ENCODE measurements around the gene ALG12.

The ALG12 gene

DNA sequence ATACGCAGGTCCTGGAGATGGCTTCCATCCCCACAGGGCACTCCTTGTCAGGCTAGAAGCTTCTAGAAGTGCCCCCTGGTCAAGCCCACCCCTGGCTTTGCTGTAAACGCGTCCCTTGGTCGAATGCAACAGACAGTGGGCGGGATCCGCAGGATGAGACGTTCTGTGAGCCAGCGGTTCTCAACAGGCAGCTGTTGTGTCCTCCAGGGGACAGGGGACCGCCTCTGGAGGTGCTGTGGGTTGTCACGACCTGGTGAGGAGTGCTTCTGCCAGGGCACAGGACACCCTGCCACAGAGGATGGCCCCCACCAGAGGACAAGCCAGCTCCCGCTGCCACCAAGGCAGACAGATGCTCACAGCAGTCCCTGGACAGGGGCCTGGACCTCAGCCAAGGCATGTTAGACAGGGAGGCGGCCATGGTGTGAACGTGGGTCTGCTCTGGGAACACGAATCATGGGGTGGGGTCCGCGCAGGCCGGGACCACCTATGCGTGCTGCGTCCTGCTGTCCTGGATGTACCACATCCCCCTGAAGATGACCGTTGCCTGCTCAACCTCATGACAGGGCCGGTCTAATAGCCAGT is 11.8 kb upstream of the ALG12 start:
- DNase-seq (ENCODE audit: low read depth) = no peak

DNA sequence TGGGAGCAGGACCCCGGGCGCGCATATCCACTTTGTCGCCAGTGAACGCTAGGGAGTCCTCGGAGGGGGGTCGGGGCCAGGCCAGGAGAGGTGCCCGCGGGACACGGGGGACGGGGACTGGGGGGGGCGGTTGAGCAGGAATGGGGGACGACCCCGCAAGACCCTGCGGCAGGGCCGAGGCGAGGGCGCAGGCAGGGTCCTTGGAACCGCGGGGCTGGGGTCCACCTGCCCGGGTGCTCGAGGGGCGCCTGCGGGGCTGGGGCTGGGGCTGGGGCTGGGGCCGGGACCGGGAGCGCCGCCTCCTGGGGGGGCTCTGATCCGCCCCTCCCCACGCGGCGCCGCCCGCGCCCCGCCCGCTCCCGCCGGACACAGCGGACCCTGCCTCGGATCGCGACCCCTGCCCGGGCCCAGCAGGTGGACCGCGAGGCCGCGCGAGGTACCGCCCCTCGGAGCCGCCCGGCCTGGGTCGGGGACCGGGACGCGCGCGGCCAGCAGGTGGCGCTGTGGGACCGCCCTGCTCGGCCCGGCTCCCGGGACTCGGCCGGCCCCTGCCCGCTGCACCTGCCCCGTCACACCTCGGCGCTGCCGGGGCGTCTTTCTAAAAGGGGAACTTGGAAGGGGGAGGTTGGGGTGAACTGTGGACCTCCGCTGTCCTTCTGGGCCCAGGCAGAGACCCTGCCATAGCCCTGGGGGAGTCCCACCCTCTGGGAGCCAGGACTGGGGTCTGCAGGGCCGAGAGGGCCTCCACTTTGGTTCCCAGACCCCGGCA is 11.2 kb upstream of the ALG12 start:
- peak; percentile 73 for DNase-seq (ENCODE audit: low read depth)

DNA sequence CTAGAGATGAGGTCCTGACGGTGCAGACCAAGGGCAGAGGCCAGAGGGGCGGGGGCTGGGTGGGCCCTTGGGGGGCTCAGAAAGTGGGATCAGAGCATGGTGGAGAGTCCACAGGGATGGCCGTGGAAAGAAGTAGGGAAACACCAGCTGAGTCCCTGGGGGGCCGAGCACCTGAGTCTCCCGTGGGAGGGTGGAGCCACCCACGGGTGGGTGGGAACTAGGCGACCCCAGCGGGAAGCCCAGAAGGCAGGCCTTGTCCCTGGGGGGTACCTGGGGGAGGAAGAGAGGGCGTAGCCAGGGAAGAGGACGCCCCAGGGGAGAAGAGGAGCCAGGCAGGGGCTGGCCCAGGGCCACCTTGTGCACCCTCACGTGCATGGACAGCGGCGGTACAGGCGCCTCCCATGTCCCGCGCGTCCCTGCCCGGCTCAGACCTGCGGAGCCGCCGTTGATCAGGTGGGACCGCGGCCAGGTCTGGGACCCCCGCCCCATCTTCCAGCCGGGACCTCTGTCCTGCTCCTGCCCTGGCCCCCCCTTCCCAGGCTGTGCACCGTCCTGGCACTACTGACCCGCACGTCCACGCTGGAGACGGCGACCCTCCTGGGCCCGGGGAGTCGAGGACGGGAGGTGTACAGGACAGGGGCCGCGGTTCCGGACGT is 10.4 kb upstream of the ALG12 start:
- DNase-seq (ENCODE audit: low read depth) = no peak

DNA sequence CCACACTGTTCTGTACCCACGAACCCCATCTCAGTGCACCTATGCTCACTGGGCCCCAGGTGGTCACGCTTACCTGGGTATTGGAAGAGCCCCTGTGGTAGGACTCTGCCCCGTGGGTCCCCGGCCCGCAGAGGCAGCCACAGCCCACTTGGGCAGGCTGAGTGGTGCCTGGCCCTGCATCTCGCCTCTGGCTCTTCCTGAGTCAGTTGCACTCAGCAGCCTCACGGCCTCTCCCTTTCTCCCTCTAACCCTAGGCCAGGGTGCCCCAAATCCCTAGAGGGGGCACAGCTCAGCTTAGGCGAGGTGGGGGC is 9.9 kb upstream of the ALG12 start:
- DNase-seq (ENCODE audit: low read depth) = no peak

DNA sequence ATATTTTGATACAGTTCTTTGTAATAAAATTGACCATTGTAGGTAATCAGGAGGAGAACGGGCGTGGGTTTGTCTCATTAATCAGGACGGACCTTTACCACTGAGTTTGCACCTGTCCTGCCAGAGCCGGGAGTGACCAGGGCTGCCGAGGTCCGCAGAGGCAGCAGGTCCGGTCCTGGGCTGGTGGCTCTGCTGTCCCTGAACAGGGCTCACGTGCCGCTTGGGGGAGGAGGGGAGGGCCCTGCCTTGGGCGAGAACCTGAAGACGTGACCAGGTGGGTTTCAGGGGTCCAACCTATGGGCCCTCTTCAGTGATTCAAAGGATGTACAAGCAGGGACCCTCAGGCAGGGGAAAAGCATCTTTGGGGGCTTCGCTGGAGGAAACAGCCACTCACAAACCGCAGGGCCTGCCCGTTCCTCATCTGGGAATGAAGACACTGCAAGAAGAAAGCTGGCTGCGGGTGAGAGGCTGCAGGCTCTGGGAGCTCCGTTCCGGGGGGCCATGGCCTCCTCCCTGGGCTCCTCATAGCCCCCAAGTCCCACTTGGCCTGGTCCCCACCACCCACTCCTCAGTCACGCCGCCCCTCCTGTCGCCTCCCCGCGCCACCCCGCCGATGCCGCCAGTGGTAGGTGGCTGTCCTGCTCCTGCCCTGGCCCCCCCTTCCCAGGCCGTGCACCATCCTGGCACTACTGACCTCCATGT is 9.4 kb upstream of the ALG12 start:
- no peak for DNase-seq (ENCODE audit: low read depth)

DNA sequence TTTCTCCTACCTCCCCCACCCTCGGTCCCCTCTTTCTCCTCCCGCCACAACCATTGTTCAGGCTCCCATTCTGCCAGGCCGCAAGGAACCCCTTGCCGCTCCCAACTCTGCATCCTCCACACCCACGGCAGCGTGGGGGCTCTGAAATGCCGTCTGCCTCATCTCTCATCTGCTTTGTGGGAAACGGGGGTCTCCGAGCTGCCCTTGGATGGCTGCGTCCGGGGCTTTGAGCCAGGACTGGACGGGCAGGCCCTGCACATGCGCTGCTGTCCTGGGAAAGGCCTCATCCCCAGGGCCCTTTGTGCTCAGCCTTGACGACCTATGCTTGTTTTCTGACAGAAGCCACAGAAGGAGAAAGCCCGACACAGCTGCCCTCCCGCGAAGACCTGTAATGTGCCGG is 8.7 kb upstream of the ALG12 start:
- DNase-seq (ENCODE audit: low read depth) = no peak

DNA sequence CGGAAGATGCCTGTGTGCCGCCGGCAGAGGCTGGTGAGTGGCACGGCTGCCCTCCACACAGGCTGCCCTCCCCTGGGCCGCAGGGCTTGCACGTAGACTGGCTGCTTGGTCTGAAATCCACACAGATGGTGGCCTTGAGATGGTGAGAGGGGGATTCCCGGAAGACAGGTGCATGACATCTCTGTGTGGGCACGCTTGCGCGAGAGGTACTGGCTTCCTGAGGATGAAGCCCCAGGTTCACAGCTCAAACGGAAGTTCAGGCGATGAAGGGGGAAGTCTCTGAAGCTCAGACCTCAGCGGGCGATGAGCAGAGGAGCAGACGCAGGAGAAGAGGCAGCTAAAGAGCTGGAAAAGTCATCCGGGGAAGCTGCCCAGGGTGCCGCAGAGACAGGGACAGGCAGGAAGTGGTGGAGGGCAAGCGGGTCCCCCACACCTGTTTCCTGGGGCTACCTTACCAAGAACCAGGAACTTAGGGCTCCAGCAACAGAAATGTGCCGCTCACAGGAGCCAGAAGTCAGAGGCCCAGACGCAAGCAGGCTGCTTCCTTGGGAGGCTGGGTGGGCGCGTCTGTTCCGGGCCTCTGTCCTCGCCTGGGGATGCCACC is 7.4 kb upstream of the ALG12 start:
- peak; percentile 53 for DNase-seq (ENCODE audit: low read depth)

DNA sequence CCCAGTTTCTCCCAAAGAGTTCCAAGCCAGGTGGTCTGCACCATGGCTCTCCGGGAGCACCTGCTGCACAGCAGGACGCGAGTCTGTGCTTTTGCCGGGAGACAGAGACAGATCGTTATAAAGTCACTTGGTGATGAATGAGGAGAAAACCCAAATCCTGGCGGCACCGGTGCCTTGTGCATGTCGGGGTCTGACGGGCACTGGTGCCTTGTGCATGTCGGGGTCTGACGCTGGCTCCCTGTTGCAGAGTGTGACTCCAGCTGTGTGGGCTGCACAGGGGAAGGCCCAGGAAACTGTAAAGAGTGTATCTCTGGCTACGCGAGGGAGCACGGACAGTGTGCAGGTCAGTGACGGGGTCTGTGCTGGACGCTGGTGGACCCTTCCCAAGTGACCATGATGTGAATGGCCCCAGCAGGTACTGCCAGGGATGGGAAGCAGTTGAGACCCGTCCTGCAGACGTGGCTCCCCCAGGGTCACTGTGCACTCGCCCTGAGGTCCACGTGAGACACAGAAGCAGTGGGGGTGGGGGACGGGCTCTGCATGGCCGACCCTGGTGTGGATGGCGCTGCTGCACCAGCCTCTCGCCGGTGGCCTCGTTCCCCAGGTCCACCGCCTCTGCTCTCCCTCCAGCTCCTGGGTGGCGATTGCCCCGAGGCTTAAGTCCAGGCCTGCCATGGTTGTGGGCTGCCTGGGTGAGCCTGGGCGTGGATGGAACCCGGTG is 6.0 kb upstream of the ALG12 start:
- DNase-seq (ENCODE audit: low read depth) = no peak

DNA sequence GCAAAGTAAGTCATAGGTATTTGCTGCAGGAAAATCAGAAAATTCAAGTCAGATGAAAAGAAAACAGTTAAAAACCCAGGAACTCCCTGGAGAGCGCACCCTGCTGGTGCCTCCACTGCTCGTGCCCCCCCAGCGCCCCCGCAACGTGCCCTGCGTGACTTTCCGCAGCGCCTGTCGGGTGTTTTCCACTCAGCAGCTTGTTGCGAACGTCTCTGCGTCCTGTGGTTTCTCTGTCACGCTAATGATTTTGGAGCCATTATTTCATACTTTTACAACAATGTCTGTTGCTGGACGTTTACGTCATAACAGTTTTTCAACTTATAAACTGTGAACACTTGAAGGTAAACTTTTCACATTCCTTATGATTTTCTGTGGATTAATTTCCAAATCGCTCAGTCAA is 5.2 kb upstream of the ALG12 start:
- no peak for DNase-seq (ENCODE audit: low read depth)

DNA sequence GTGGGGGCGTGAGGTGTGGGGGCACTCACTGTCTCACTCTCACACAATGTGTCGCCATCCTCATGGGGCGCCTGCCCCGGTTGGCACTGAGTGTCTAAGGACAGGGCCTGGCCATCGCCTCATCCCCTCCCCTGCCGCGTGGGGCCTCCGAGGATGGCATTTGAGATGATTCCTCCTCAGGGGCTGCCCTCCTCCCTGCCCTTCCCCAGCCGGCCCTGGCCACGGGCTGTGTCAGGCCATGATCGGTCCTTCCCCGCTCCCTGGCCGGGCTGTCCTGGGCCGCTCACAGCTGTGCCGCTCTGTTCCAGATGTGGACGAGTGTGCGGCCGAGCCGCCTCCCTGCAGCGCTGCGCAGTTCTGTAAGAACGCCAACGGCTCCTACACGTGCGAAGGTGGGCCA is 4.7 kb upstream of the ALG12 start:
- no peak for DNase-seq (ENCODE audit: low read depth)

DNA sequence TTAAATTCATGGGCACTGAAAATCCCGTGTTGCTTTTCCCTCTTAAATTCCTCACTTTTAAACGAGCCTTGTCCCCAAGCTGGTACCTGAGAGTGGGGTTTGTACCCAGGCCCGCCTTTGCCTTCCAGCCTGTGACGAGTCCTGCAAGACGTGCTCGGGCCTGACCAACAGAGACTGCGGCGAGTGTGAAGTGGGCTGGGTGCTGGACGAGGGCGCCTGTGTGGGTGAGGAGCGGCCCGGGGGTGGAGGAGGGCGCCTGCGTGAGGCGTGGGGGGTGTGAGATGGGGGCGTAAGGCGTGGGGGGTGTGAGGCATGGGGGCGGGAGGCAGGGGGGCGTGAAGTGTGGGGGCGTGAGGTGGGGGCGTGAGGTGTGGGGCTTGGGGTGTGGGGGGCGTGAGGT is 4.2 kb upstream of the ALG12 start:
- DNase-seq (ENCODE audit: low read depth) = no peak

DNA sequence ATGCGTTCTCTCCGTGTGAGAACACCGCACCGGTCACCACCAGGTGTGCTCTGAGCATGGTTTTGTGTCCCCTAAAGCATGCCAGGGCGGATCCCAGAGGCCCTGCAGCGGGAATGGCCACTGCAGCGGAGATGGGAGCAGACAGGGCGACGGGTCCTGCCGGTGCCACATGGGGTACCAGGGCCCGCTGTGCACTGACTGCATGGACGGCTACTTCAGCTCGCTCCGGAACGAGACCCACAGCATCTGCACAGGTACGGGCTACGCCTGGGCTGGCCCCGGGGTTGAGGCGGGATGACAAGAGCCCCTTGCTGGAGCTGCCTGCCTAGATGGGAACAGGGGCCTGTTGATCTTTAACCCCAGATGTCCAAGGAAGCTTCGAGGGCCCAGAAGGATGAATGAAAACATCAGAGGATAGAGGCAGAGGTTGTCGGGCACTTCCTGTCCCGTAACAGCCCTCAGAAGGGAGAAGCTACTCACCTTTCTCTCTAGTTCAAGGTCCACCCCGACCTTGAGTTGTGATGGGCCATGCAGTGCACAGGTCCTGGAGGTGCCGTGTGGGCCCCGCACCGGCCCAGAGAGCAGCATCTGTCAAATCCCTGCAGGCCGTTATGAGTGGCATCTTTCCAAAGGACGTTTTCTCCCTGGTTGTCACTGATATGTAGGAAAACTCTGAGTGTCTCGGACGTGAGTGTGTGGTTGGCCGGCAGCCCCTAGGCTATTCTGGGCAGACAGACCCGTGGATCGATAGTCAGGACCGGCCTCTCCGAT is 3.5 kb upstream of the ALG12 start:
- DNase-seq (ENCODE audit: low read depth) = no peak

DNA sequence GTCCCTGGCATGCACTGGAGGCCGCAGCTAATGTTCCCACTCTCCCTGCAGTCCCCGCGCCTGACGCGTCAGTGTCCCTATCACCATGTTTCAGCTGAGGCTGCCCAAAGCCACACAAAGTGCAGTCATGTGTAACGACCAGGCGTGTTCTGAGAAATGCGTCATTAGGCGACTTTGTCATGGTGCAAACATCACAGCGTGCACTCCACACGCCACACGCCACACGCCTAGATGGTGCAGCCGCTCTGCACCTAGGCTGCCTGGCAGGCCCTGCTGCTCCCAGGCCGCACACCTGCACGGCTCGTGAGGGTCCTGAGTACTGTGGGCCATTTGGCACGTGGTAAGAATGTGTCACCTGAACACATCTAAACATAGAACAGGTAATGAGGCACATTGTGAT is 2.6 kb upstream of the ALG12 start:
- no peak for DNase-seq (ENCODE audit: low read depth)

DNA sequence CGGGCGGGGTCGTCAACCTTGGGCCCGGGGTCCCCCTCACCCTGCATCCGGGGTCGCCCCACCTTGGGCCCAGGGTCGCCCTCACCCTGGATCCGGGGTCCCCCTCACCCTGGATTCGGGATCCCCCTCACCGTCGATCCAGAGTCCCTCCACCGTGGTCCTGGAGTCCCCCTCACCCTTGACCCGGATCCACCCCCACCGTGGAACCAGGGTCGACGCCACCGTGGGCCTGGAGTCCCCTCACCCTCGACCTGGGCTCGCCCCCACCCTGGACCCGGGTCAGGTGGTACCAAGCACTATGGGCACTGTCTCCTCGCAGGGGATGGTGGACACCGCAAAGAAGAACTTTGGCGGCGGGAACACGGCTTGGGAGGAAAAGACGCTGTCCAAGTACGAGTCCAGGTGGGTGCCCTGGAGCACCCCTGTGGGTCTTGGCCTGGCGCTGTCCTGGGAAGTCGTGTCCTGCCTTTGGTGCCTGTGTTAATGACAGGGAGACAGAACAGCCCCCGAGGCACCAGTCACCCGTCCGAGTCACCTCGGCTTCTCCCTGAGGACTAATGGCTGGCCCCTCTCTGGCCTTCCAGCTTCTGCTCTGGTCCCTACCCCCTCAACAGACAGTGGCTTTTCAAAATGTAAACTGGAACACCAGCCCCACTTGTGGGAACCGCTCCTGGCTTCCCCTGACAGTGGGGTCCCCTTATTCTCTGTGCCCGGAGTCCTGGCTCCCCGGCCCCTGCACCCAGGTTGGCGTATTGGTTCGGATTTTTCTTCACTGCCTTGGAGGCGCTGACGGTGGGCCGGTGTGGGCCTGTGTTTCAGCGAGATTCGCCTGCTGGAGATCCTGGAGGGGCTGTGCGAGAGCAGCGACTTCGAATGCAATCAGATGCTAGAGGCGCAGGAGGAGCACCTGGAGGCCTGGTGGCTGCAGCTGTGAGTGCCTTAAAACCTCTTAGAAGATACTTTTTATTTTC is 958 bp upstream of the ALG12 start:
- DNase-seq (ENCODE audit: low read depth) = no peak

DNA sequence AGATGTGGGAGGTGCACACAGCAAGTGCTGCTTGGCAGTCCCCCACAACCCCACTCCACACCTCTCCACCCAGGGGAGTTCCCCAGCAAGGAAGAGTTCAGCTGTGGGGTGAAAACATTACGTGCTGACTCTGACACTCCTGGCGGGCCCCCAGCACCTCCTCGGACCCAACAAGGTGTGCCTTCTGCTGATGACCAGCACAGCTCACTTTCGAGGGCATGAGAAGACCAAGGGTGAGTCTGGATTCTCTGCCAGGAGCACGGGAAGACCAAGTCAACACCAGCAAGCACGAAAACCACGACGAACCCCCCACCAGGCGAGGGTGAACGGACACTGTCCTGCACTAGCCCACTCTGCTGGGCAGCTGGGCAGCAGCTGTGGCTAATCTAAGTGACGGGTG is 1.4 kb downstream of the ALG12 start:
- DNase-seq (ENCODE audit: low read depth) = no peak

DNA sequence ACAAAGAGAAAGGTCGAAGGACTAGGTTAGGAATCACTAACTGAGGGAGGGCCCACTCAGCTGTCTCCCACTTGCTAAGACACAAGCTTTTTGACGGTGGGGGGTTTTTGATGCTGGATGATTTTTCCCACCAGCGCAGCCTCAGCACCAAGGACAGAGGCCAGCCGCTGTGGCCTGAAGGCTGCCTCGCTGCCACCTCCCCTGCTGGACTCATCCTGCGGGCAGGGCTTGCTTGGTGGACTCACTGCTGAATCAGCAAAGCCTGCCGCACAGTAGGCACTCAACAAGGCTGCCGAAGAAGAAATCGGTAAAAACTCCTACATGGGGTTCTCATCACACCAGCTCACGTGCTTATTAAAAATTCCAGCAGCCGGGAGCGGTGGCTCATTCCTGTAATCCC is 2.6 kb downstream of the ALG12 start:
- DNase-seq (ENCODE audit: low read depth) = no peak

DNA sequence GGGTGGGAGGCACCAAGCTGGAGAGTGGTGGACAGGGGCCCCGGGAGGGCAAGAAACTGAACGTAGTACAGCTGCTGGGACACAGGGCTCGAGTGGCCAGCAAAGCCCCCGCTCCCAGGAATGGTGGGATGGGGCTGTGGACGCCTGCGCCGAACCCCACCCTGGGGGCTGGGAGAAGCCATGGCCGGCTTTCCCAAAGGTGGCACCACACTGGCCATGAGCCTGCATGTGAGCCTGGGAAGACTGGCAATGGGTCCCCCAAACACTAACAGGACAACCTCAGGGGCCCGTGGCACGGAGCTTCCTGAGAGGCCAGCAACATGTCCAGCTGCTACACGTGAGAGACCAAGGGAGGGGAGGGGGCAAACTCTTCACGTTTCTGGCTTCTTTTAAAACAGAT is 4.0 kb downstream of the ALG12 start:
- DNase-seq (ENCODE audit: low read depth) = no peak

DNA sequence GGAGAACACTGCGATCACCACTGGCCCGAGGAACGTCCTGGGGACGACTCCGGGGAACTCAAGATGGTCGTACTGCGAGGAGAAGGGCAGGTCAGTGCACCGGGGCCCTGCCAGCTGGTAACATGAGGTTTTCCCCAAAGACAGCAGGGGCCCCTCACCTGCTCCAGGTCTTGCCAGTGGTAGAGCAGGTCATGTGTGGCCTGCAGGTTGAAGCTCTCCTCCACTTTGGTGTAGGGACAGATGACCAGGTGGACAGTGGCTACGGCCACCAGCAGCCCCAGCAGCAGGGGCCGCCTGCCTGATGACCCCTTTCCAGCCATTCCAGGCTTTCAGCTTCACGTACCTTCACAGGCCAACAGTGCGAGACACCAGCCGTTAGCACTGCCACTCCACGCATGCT is 4.8 kb downstream of the ALG12 start:
- DNase-seq (ENCODE audit: low read depth) = no peak

DNA sequence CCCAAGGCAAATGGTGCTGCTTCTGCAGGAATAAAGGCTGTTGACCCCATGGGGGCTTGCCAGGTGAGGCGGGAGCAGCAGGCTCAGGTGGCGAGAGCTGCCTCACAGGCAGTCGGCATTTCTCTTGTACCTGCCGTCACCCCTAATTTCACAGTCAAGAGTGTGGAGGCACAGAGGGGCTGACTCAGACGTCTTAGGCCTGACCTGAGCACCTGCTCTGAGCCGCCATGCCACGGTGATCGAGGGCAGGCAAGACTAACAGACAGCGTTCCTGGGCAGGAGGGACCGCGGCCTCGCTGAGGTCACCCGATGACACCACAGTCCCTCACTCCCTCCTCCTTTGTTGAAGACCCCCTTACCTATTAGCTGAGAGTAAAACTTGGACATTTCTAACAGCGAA is 5.2 kb downstream of the ALG12 start:
- DNase-seq (ENCODE audit: low read depth) = no peak
